Measurements from ENCODE around the gene P2RY2.

DNA sequence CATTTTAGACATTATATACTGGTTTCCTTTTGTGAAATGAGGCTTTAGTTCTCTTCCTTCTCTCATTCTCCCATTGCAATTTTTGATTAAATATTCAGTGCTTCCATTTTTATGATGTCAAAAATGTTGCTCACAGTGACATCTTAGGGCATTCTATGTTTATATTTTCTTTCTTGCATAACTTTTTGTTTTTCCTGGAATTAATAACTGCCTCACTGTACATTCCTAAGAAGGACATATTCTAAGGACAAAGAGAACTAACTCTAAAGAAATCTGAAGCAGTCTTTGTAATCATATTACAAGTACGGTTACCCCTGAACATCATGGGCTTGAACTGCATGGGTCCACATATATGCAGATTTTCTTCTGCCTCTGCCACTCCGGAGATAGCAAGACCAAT lies 28.2 kb downstream of the P2RY2 start:
- TF ChIP-seq, protein P1, sequence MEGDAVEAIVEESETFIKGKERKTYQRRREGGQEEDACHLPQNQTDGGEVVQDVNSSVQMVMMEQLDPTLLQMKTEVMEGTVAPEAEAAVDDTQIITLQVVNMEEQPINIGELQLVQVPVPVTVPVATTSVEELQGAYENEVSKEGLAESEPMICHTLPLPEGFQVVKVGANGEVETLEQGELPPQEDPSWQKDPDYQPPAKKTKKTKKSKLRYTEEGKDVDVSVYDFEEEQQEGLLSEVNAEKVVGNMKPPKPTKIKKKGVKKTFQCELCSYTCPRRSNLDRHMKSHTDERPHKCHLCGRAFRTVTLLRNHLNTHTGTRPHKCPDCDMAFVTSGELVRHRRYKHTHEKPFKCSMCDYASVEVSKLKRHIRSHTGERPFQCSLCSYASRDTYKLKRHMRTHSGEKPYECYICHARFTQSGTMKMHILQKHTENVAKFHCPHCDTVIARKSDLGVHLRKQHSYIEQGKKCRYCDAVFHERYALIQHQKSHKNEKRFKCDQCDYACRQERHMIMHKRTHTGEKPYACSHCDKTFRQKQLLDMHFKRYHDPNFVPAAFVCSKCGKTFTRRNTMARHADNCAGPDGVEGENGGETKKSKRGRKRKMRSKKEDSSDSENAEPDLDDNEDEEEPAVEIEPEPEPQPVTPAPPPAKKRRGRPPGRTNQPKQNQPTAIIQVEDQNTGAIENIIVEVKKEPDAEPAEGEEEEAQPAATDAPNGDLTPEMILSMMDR (conservative IDR thresholded peaks at IDR 0.05 in 1 of 2, IDR thresholded peaks at IDR 0.05 in 1 of 2; ENCODE audit: low read depth in 1 of 2, low read length in 2 of 2), result no peak
- TF ChIP-seq EZH2 (IDR thresholded peaks at IDR 0.05; ENCODE audit: low read length, missing control alignments), result no peak
